Muscle layer of colon (tissue), 2 donors: Measurements from ENCODE around the gene EHMT2.

ENCODE experiments used
- H3K27ac ChIP-seq: one replicate; pipeline ENCODE4 v1.7.0; 2013; ENCODE audit warnings: low read depth, mild to moderate bottlenecking, low read length, moderate library complexity
- H3K27me3 ChIP-seq, 2 donors: one replicate each; pipeline ENCODE4 v1.7.0; 2013; ENCODE audit warnings: low read length in 2 of 2, mild to moderate bottlenecking in 2 of 2; ENCODE audit not compliant: insufficient read depth in 2 of 2, control insufficient read depth in 1 of 2
- H3K36me3 ChIP-seq: one replicate; pipeline ENCODE4 v1.7.0; 2013; ENCODE audit warnings: mild to moderate bottlenecking, low read length; ENCODE audit not compliant: insufficient read depth
- H3K4me1 ChIP-seq: one replicate; pipeline ENCODE4 v1.7.0; 2013; ENCODE audit warnings: mild to moderate bottlenecking, low read length; ENCODE audit not compliant: insufficient read depth
- H3K4me3 ChIP-seq, 2 donors: one replicate each; pipeline ENCODE4 v1.7.0; 2013; ENCODE audit warnings: low read length in 2 of 2, low read depth in 1 of 2, mild to moderate bottlenecking in 1 of 2, moderate library complexity in 1 of 2
- H3K9ac ChIP-seq: one replicate; pipeline ENCODE4 v1.7.0; 2013; ENCODE audit warnings: low read length
- H3K9me3 ChIP-seq: one replicate; pipeline ENCODE4 v1.7.0; 2013; ENCODE audit warnings: mild to moderate bottlenecking, low read length
- donor health status: abdominal sarcoma.
- donor health status: Adenocarcinoma of cecum.

The EHMT2 gene

DNA sequence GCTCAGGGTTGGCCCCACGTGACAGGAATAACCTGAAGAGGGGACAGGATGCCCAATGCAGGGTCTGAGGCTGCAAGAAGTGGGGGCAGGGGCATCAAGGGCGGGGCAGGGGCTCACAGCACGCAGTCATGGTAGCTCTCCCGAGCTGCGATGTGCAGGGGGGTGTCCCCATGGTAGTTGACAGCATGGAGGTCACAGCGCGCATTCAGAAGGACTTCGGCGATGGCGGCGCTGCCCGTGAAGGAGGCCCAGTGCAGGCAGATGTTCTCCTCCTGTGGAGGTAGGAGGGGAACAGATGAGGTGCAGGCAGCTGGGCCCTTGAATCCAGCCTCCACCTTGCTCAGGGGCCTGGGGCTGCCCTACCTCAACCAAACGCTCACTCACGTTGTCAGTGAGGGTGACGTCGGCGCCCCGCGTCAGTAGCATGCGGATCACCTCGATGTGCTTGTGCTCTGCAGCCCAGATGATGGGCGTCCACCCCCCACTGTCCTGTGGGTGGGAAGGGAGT, 12.9 kb downstream of the EHMT2 start:
- H3K27ac ChIP-seq, result no peak overlapping the region
- H3K27me3 ChIP-seq, result no peaks in the 10 kb centered on the region
- no peak overlapping the region for H3K9ac ChIP-seq
- no peak overlapping the region for H3K4me3 ChIP-seq
- peaks cover 81% of the 10 kb centered on the region for H3K36me3 ChIP-seq
- H3K4me1 ChIP-seq, result no peaks in the 10 kb centered on the region
- H3K9me3 ChIP-seq, result no peaks in the 10 kb centered on the region

DNA sequence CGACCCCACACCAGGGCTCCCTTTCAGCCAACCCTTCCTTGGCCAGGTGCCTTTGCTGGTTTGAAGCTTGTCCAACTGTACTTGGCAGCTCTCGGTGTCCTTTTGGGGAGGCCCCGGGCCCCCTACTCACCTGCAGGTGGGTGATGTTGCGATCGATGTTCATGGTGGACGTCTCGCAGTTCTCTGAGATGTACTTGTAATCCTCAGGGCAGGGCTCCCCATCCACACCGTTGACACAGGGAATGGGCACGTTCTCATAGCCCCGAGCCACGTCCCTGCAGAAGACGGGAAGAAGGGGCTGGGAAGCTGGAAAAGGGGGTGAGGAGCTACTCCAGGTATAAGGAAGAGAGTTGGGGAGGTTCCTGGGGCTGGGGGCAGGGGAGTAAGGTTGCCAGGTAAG, 13.8 kb downstream of the EHMT2 start:
- no peaks in the 10 kb centered on the region for H3K4me1 ChIP-seq
- H3K9ac ChIP-seq, result no peak overlapping the region
- no peak overlapping the region for H3K4me3 ChIP-seq
- no peaks in the 10 kb centered on the region for H3K9me3 ChIP-seq
- no peaks in the 10 kb centered on the region for H3K27me3 ChIP-seq
- H3K36me3 ChIP-seq, result peaks cover 75% of the 10 kb centered on the region
- H3K27ac ChIP-seq, result no peak overlapping the region

DNA sequence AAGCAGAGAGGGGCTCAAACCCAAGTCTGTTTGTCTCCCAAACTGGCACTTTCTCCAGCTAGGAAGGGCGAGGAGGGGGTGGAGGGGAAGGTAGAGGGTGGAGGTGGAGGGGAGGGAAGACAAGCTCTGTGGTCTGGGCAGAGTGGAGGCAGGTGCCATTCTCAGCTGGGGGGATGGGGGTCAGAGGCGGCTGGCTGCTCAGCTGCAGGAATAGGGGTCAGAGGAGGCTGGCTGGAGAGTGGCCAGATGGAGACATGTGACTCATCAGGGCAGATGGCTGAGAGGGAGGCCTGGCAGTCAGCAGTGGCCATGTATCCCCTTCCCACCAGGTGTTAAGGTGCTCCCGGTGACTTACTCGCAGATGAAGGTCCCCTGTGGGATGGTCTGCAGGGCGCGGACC, 15.2 kb downstream of the EHMT2 start:
- no peaks in the 10 kb centered on the region for H3K9me3 ChIP-seq
- no peaks in the 10 kb centered on the region for H3K27me3 ChIP-seq
- no peak overlapping the region for H3K9ac ChIP-seq
- H3K36me3 ChIP-seq, result peaks cover 62% of the 10 kb centered on the region
- no peaks in the 10 kb centered on the region for H3K4me1 ChIP-seq
- no peak overlapping the region for H3K4me3 ChIP-seq
- H3K27ac ChIP-seq, result no peak overlapping the region

DNA sequence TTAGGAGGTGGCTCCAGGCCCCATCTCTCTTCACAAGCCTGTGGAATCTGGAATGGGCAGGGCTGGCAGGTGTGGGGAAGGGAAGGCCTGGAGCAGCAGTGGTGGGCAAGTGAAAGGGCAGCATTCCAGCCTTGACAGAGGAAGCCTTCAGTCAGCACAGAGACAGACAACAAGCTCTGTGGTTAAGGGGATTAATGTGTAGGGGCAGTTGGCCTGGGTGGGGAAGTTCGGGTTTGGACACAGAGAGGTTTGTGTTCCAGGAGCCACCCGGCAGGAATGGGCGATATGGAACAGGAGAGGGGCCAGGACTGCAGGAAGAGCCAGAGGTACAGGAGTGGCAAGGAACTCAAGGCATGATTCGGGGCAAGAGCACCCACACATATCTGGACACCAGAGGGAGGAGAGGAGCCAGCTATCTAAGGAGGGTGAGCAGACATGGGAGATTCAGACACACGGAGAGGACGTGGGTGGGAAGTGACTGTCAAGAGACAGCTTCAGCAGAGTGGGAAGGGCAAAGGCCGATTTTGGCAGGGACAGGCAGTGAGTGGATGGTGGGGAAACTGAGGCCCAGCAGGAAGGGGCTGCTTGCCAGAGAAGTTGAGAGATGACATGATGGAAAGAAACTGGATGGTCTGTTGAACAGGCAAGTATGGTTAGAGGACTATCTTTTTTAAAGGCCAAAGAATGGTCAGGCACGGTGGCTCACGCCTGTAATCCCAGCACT, 16.2 kb downstream of the EHMT2 start:
- Histone ChIP-seq H3K9me3 (no peaks in the 10 kb centered on the region), H3K4me3 (no peak overlapping the region), H3K36me3 (peaks cover 55% of the 10 kb centered on the region), H3K27ac (no peak overlapping the region), H3K9ac (no peak overlapping the region), H3K27me3 (no peaks in the 10 kb centered on the region), H3K4me1 (no peaks in the 10 kb centered on the region)

DNA sequence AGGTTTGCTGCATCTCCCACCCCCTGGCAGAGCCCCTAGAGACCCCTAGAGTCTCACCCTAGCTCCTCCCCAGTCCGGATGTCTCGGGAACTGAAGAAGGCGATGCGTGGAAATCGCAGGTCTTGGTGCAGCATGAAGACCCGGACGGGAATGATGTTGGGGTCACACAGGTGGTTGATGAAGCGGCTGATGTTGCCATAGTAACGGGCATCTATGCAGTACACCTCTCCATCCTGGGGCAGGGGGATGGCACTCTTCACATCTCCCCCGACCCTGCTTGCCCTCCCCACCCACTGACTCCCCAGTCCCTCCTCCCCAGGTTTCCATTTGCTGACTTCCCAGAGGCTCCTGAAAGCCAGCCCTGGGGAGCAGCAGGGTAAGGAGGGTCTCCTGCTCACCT, 16.9 kb downstream of the EHMT2 start:
- H3K4me1 ChIP-seq, result no peaks in the 10 kb centered on the region
- peaks cover 55% of the 10 kb centered on the region for H3K36me3 ChIP-seq
- no peaks in the 10 kb centered on the region for H3K9me3 ChIP-seq
- no peak overlapping the region for H3K27ac ChIP-seq
- H3K27me3 ChIP-seq, result no peaks in the 10 kb centered on the region
- no peak overlapping the region for H3K4me3 ChIP-seq
- H3K9ac ChIP-seq, result no peak overlapping the region

DNA sequence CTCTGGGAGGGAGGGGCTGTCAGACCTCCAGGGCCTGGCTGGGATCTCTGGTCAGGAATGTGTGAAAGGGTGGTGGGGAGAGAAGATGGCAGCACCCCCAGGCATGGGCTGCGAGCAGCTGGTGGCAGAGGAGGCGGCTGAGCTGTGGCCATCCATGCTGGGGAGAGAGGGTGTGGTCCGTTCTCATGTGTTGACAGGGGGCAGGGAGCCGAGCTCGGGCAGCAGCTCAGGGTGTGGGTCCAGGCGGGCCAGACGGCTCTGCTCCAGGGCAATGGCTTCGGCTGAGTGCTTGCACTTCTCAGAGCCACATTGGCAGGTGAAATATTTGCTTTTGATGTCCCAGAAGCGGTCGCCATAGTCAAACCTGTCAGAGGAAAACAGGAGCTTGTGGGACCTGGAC, 17.6 kb downstream of the EHMT2 start:
- Histone ChIP-seq H3K4me1 (peaks cover 4% of the 10 kb centered on the region), H3K36me3 (peaks cover 51% of the 10 kb centered on the region), H3K9ac (no peak overlapping the region), H3K27ac (no peak overlapping the region), H3K9me3 (no peaks in the 10 kb centered on the region), H3K4me3 (no peak overlapping the region), H3K27me3 (no peaks in the 10 kb centered on the region)

DNA sequence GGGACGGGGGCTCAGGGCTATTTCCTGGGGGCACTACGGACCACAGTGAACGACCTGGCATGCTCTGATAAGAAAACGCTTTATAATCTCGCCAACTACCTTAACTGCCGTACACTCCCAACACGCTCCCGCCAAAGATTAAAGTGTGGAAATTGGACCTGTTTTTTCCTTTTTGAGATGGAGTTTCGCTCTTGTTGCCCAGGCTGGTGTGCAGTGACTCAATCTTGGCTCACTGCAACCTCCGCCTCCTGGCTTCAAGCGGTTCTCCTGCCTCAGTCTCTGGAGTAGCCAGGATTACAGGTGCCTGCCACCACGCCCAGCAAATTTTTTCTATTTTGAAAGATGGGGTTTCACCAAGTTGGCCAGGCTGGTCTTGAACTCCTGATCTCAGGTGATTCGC, 18.4 kb downstream of the EHMT2 start:
- Histone ChIP-seq H3K36me3 (peaks cover 43% of the 10 kb centered on the region), H3K27me3 (no peaks in the 10 kb centered on the region), H3K9ac (no peak overlapping the region), H3K4me1 (peaks cover 5% of the 10 kb centered on the region), H3K9me3 (no peaks in the 10 kb centered on the region), H3K4me3 (no peak overlapping the region), H3K27ac (no peak overlapping the region)

DNA sequence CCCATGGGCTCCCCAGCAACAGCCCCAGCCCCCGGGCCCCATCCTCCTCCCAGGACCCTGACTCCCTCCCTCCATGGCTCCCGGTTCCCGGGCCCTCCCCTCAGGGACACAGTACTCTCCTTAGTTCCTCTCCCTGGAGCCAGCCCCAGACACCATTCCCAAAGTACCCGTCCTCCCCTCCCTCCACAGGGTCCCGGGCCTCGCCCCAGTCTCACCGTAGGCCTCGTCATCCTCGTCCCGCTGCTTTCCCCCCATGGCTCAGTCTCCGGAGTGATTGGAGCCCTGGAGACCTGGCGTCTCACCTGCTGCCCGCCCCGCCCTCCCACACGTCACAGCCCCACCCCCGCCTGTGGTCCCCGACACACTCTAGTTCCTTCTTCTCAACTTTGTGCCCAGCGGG, 18.8 kb downstream of the EHMT2 start, which contains the start of gene SLC44A4:
SLC44A4 (minus strand) TSS at position 272 of the 400 bp plus-strand sequence; CDS start at position 255, 17 bp downstream.
- Histone ChIP-seq H3K4me3 (no peak within 1 kb of the TSS), H3K9me3 (no peaks in the 10 kb centered on the region), H3K27me3 (no peaks in the 10 kb centered on the region), H3K9ac (no peak within 1 kb of the TSS), H3K36me3 (peaks cover 39% of the 10 kb centered on the region), H3K4me1 (peaks cover 5% of the 10 kb centered on the region), H3K27ac (no peak within 1 kb of the TSS)

DNA sequence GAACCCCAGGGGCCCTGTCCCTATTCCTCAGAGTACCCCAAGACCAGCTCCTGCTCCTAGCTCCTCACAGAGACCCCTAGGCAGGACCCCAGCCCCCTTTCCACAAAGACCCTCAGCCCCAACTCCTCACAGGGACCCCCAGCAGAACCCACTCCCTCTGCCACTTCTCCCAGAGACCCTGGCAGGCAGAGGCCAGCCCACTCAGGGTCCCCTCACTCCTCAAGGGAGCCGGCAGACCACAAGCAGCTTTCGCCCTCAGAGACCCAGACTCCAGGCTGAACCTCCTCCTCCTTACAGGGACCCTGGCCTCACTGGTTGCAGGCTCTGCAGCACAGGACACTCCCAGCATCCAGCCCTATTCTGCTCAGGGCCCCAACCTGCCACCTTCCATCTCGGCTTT, 19.3 kb downstream of the EHMT2 start:
- Histone ChIP-seq H3K9me3 (no peaks in the 10 kb centered on the region), H3K27ac (no peak overlapping the region), H3K27me3 (no peaks in the 10 kb centered on the region), H3K36me3 (peaks cover 34% of the 10 kb centered on the region), H3K4me1 (peaks cover 5% of the 10 kb centered on the region), H3K9ac (no peak overlapping the region), H3K4me3 (no peak overlapping the region)

DNA sequence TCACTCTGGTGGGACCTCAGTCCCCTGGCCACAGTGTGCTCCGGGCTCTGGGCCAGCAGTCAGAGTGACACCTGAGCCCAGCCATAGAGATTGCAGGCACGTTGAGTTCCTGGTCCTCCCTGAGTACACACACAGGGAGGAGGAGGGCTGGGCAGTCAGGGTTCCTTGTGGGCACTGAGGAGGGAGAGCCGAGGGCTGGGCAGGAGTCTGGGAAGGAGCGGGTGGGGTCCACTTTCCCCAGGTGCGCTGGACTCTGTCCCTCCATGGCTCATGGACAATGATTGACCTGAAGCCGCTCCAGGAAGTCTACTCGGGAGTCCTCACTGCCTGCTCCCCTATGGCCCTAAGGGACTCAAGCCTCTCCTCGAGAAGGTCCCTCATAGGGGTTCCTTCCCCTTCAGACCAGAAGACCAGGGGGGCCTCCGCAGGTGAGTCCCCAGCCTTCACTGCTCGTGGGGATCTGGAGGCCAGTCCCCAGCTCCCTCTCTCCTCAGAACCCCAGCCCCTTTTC, 19.8 kb downstream of the EHMT2 start:
- Histone ChIP-seq H3K4me1 (peaks cover 5% of the 10 kb centered on the region), H3K27me3 (no peaks in the 10 kb centered on the region), H3K9me3 (no peaks in the 10 kb centered on the region), H3K9ac (no peak overlapping the region), H3K36me3 (peaks cover 29% of the 10 kb centered on the region), H3K27ac (no peak overlapping the region), H3K4me3 (no peak overlapping the region)

DNA sequence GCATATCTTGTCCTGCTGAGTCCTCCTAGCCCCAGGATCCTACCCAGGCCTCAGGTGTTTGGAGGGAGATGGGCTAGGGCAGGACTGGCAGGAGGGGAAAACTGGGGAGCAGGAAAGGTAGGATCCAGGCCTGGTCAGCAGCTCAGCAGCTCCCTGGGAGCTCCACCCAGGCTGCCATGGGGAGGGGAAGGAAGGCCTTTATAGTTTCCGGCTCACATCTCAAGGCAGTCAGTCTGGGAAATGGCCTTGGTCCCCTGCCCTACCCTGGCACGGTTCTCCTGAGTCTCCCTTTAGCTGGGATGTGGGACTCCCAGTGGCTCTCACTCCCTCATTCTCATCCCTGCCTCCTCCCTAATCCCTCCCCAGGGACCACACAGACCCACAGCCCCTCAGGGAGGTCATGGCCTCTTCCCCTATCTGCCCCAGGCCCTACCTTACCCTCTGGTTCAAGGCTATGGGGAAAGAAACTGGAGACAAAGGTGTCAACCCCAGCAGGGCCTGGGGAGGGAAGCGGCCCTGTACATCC, 20.3 kb downstream of the EHMT2 start:
- Histone ChIP-seq H3K27me3 (no peaks in the 10 kb centered on the region), H3K9me3 (no peaks in the 10 kb centered on the region), H3K36me3 (peaks cover 23% of the 10 kb centered on the region), H3K4me3 (no peak overlapping the region), H3K4me1 (peaks cover 5% of the 10 kb centered on the region), H3K27ac (no peak overlapping the region), H3K9ac (no peak overlapping the region)

DNA sequence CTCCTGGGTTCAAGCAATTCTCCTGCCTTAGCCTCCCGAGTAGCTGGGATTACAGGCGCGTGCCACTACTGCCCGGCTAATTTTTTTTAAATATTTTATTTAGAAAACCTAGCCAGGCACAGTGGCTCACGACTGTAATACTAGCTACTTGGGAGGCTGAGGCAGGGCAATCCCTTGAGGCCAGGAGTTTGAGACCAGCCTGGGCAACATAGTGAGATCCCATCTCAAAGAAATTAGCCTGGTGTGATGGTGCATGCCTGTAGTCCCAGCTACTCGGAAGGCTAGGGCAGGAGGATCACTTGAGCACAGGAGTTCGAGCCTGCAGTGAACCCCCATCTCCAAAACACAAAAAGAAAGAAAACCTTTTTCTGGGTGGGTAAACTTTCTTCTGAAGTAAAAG, 21.1 kb downstream of the EHMT2 start:
- Histone ChIP-seq H3K27ac (no peak overlapping the region), H3K4me3 (no peak overlapping the region), H3K9ac (no peak overlapping the region)

More for the DNA sequence above, 21.1 kb downstream of the EHMT2 start:
- H3K4me1 ChIP-seq, result peaks cover 5% of the 10 kb centered on the region
- H3K36me3 ChIP-seq, result peaks cover 20% of the 10 kb centered on the region
- H3K9me3 ChIP-seq, result no peaks in the 10 kb centered on the region
- no peaks in the 10 kb centered on the region for H3K27me3 ChIP-seq
